H1 (cell line): Measurements from ENCODE around the gene CACNA1F. TPM values are rescaled to one million over a fixed set of nuclear protein-coding genes. Genes with fewer than 3 reads are reported as not detected.

Experiments
- CTCF ChIA-PET: fragments of 300-600 bp; sonication (Branson Sonifier 250); formaldehyde crosslinking; loops from one replicate; lab custom pipeline; 2021; ENCODE audit not compliant: partially characterized antibody; lab: Charles Lee
- POLR2A ChIA-PET: fragments of 300-600 bp; sonication (Branson Sonifier 250); formaldehyde crosslinking; loops from one replicate; lab custom pipeline; 2021; ENCODE audit warnings: inconsistent platforms; ENCODE audit not compliant: partially characterized antibody; lab: Charles Lee
- DNase-seq, 2 experiments: peaks; one replicate each; pipeline versions ENCODE4 v3.0.0 to v3.0.0-alpha.2; 2010 to 2022; ENCODE audit warnings: low spot score in 2 of 2, low read depth in 1 of 2, mixed read lengths in 1 of 2
- FAIRE-seq: peaks from 2 replicates; lab custom pipeline; 2011; peaks lifted over from hg19 to GRCh38; lab: Jason Lieb, UNC
- H2AFZ ChIP-seq: 2 replicates; pipeline ENCODE4 v1.8.1; 2012; ENCODE audit warnings: low read length, inconsistent platforms
- H2AK5ac ChIP-seq: 2 replicates; pipeline ENCODE4 v1.6.1; 2013; ENCODE audit warnings: low read depth, low read length
- H2BK120ac ChIP-seq: replicated peaks from 2 replicates; pipeline ENCODE3; 2013; ENCODE audit warnings: low read depth, low read length, inconsistent platforms
- H2BK12ac ChIP-seq: 2 replicates; pipeline ENCODE4 v1.6.1; 2013; ENCODE audit warnings: low read depth, low read length
- H2BK15ac ChIP-seq: 2 replicates; pipeline ENCODE4 v1.6.1; 2013; ENCODE audit warnings: low read length
- H2BK20ac ChIP-seq: 2 replicates; pipeline ENCODE4 v1.6.1; 2013; ENCODE audit warnings: low read length
- H2BK5ac ChIP-seq: 2 replicates; pipeline ENCODE4 v1.6.1; 2013; ENCODE audit warnings: low read depth, low read length
- H3K14ac ChIP-seq: 2 replicates; pipeline ENCODE4 v1.6.1; 2013; ENCODE audit warnings: inconsistent platforms; ENCODE audit not compliant: insufficient read length
- H3K18ac ChIP-seq: 2 replicates; pipeline ENCODE4 v1.6.1; 2013; ENCODE audit warnings: low read length; ENCODE audit errors: extremely low read depth
- H3K23ac ChIP-seq: 2 replicates; pipeline ENCODE4 v1.6.1; 2013; ENCODE audit warnings: inconsistent platforms; ENCODE audit not compliant: insufficient read length
- H3K23me2 ChIP-seq: 2 replicates; pipeline ENCODE4 v1.6.1; 2013; ENCODE audit warnings: low read depth, low read length
- H3K27ac ChIP-seq: 2 replicates; pipeline ENCODE4 v1.6.1; 2011; ENCODE audit warnings: low read depth, low read length, inconsistent platforms
- H3K27me3 ChIP-seq, 4 experiments: replicated peaks in 1 of 4; 1 replicate in 1 of 4; 2 replicates in 3 of 4; pipeline versions ENCODE4 v1.6.1 to v1.8.1; 2011 to 2013; ENCODE audit warnings: low read length in 3 of 4, mild to moderate bottlenecking in 3 of 4, inconsistent platforms in 2 of 4, mixed read lengths in 2 of 4, moderate library complexity in 1 of 4; ENCODE audit not compliant: control insufficient read depth in 3 of 4, insufficient read depth in 3 of 4; ENCODE audit errors: extremely low read depth in 1 of 4
- H3K36me3 ChIP-seq, 4 experiments: 2 replicates each; pipeline versions ENCODE4 v1.6.1 to v1.8.1; 2011 to 2013; ENCODE audit warnings: mild to moderate bottlenecking in 4 of 4, low read length in 3 of 4, moderate library complexity in 2 of 4, control low read depth in 1 of 4, inconsistent platforms in 1 of 4; ENCODE audit not compliant: insufficient read depth in 4 of 4, control insufficient read depth in 2 of 4
- H3K4ac ChIP-seq: replicated peaks from 2 replicates; pipeline ENCODE3; 2013; ENCODE audit warnings: low read length, low read depth, mixed read lengths, inconsistent platforms; ENCODE audit not compliant: insufficient read length
- H3K4me1 ChIP-seq, 4 experiments: replicated peaks in 1 of 4; 1 replicate in 1 of 4; 2 replicates in 3 of 4; pipeline versions ENCODE4 v1.6.1 to v1.8.1; 2011 to 2013; ENCODE audit warnings: low read length in 3 of 4, inconsistent platforms in 2 of 4, mixed read lengths in 1 of 4; ENCODE audit not compliant: insufficient read depth in 4 of 4, control insufficient read depth in 3 of 4
- H3K4me2 ChIP-seq, 2 experiments: 2 replicates each; pipeline versions ENCODE4 v1.6.1 to v1.8.1; 2011 to 2013; ENCODE audit warnings: low read depth in 2 of 2, low read length in 2 of 2, control low read depth in 1 of 2, inconsistent platforms in 1 of 2, mild to moderate bottlenecking in 1 of 2; ENCODE audit not compliant: insufficient read depth in 1 of 2
- H3K4me3 ChIP-seq, 4 experiments: fragments of 200-600, 300-600 bp in 1 of 4; sonication (generic), shearing (Covaris generic), sonication (Bioruptor Twin) in 1 of 4; 2 replicates each; pipeline versions ENCODE4 v1.5.1 to v1.8.1; 2011 to 2016; ENCODE audit warnings: low read length in 4 of 4, low read depth in 3 of 4, control low read depth in 2 of 4, inconsistent platforms in 2 of 4, mild to moderate bottlenecking in 2 of 4, mixed read lengths in 1 of 4, moderate library complexity in 1 of 4; ENCODE audit not compliant: insufficient read depth in 2 of 4; ENCODE audit errors: extremely low read depth in 1 of 4
- H3K56ac ChIP-seq: replicated peaks from 2 replicates; pipeline ENCODE3; 2013; ENCODE audit warnings: low read depth, mild to moderate bottlenecking, mixed read lengths, low read length, inconsistent platforms; ENCODE audit not compliant: insufficient read length
- H3K79me1 ChIP-seq: 2 replicates; pipeline ENCODE4 v1.6.1; 2013; ENCODE audit warnings: low read depth, low read length, control low read depth
- H3K79me2 ChIP-seq, 2 experiments: 2 replicates each; pipeline versions ENCODE4 v1.6.1 to v1.8.1; 2012 to 2013; ENCODE audit warnings: low read length in 2 of 2, mild to moderate bottlenecking in 2 of 2, inconsistent platforms in 1 of 2; ENCODE audit not compliant: insufficient read depth in 2 of 2, control insufficient read depth in 1 of 2
- H3K9ac ChIP-seq, 4 experiments: replicated peaks in 1 of 4; 1 replicate in 1 of 4; 2 replicates in 3 of 4; pipeline versions ENCODE4 v1.6.1 to v1.8.1; 2011 to 2013; ENCODE audit warnings: low read depth in 3 of 4, low read length in 3 of 4, control low read depth in 2 of 4, mild to moderate bottlenecking in 2 of 4, moderate library complexity in 2 of 4, inconsistent platforms in 1 of 4; ENCODE audit errors: extremely low read depth in 1 of 4
- H3K9me3 ChIP-seq, 2 experiments: 2 replicates each; pipeline versions ENCODE4 v1.6.1 to v1.8.1; 2012 to 2013; ENCODE audit warnings: mild to moderate bottlenecking in 2 of 2, moderate library complexity in 2 of 2, control low read depth in 1 of 2, inconsistent platforms in 1 of 2, low read depth in 1 of 2, low read length in 1 of 2, mixed read lengths in 1 of 2; ENCODE audit not compliant: insufficient read depth in 2 of 2
- H4K20me1 ChIP-seq, 2 experiments: replicated peaks in 1 of 2; 2 replicates each; pipeline versions ENCODE3 to v1.8.1; 2011 to 2013; ENCODE audit warnings: inconsistent platforms in 2 of 2, low read length in 2 of 2, mild to moderate bottlenecking in 1 of 2; ENCODE audit not compliant: insufficient read depth in 2 of 2, control insufficient read depth in 1 of 2
- H4K5ac ChIP-seq: 2 replicates; pipeline ENCODE4 v1.6.1; 2013; ENCODE audit warnings: low read length, low read depth, mixed read lengths, inconsistent platforms; ENCODE audit not compliant: insufficient read length
- H4K8ac ChIP-seq: 2 replicates; pipeline ENCODE4 v1.8.0; 2013; ENCODE audit warnings: mild to moderate bottlenecking, moderate library complexity, low read length, inconsistent platforms; ENCODE audit not compliant: insufficient read depth; ENCODE audit errors: extremely low read depth
- H4K91ac ChIP-seq: replicated peaks from 2 replicates; pipeline ENCODE3; 2013; ENCODE audit warnings: low read length, mixed read lengths, inconsistent platforms; ENCODE audit not compliant: insufficient read length
- CREB1 ChIP-seq: IDR thresholded peaks from 2 replicates; pipeline ENCODE4 v1.6.1; 2012; ENCODE audit warnings: inconsistent platforms
- CTCF ChIP-seq, 3 experiments: IDR thresholded peaks; 1 replicate in 2 of 3; 2 replicates in 1 of 3; pipeline versions ENCODE4 v1.5.1 to v1.6.1; 2011; ENCODE audit warnings: low read length in 3 of 3, mild to moderate bottlenecking in 3 of 3, inconsistent platforms in 2 of 3, low read depth in 1 of 3, moderate library complexity in 1 of 3; ENCODE audit not compliant: insufficient read depth in 1 of 3; ENCODE audit errors: control extremely low read depth in 1 of 3
- KDM4A ChIP-seq: IDR thresholded peaks from one replicate; pipeline ENCODE4 v1.7.1; 2012; ENCODE audit warnings: low read depth, mild to moderate bottlenecking, moderate library complexity, low read length, inconsistent platforms; ENCODE audit not compliant: severe bottlenecking
- MAFK ChIP-seq: IDR thresholded peaks from 2 replicates; pipeline ENCODE4 v1.6.1; 2012; ENCODE audit warnings: low read depth, mild to moderate bottlenecking, improper control_type of control experiment, low read length
- POLR2A ChIP-seq, 2 experiments: IDR thresholded peaks; 1 replicate in 1 of 2; 2 replicates in 1 of 2; pipeline ENCODE4 v1.6.1; 2011; ENCODE audit warnings: low read depth in 2 of 2, low read length in 2 of 2, mild to moderate bottlenecking in 2 of 2; ENCODE audit errors: control extremely low read depth in 1 of 2
- POLR2AphosphoS5 ChIP-seq: IDR thresholded peaks from 2 replicates; pipeline ENCODE4 v1.6.1; 2011; ENCODE audit warnings: low read depth, low read length
- RAD21 ChIP-seq, 2 experiments: IDR thresholded peaks in 1 of 2; conservative IDR thresholded peaks in 1 of 2; 2 replicates each; pipeline ENCODE4 v1.6.1; 2011; ENCODE audit warnings: low read depth in 2 of 2, low read length in 2 of 2, improper control_type of control experiment in 1 of 2, inconsistent platforms in 1 of 2, mild to moderate bottlenecking in 1 of 2, moderate library complexity in 1 of 2
- TCF12 ChIP-seq: IDR thresholded peaks from 2 replicates; pipeline ENCODE4 v1.6.1; 2011; ENCODE audit warnings: low read depth, mild to moderate bottlenecking, low read length
- WGBS, 2 experiments: shearing (Covaris generic) in 1 of 2; methylation state at CpG; one replicate each; pipeline versions ENCODE4 v1.1.6 to v1.1.7; 2013 to 2015; ENCODE audit warnings: low lambda C conversion rate in 2 of 2, mixed read lengths in 2 of 2, inconsistent platforms in 1 of 2, low coverage in 1 of 2, missing lambda C conversion rate in 1 of 2; ENCODE audit not compliant: insufficient replicate concordance in 2 of 2, insufficient coverage in 1 of 2, insufficient read length in 1 of 2; ENCODE audit errors: extremely low coverage in 1 of 2, missing lambda C conversion rate in 1 of 2; 5-methylcytosine and 5-hydroxymethylcytosine counted together
- polyA plus RNA-seq, 7 experiments: library from polyadenylated mRNA; depleted of rRNA in 3 of 7; stranded (reverse) in 5 of 7; unstranded in 2 of 7; fragments of >200 nt in 5 of 7; fragments of 200-250 nt in 2 of 7; gene quantifications; 1 replicate in 5 of 7; 2 replicates in 1 of 7; 4 replicates in 1 of 7; pipeline versions ENCODE4 v1.2.1 to v1.2.3, GENCODE V29; 2011 to 2013; ENCODE audit warnings: missing spikeins in 2 of 7, mixed read lengths in 2 of 7
- total RNA-seq: library from RNA; stranded (reverse); fragmentation: NEBNext Ultra II Directional; extraction: Animal tissue kit (Norgen Biotek cat#: 25700); gene quantifications from 2 replicates; pipeline ENCODE4 v1.2.1, GENCODE V29; 2021

The CACNA1F gene
- total and polyA plus RNA-seq, 2 of the 8 experiments (the other 6 are each of a cell fraction or from before 2014, with no cell fraction given) = 0.59 to 0.84 TPM

- Histone ChIP-seq H3K9ac (peak overlapping the region in 3 of 4 experiments; percentile 21 to 56 (median 55); a peak in 5 of 7 replicates), H3K27me3 (peaks cover 1 to 6% (median 3%) of the 10 kb centered on the region in 4 experiments; a peak in 4 of 7 replicates), H2BK20ac (no peak overlapping the region), H3K9me3 (no peaks in the 10 kb centered on the region), H3K23me2 (peaks cover 2% of the 10 kb centered on the region; the same call in 1 of the 2 replicates), H3K4me1 (peaks cover 0 to 4% (median under 1%) of the 10 kb centered on the region in 4 experiments; a peak in 3 of 7 replicates), H3K36me3 (no peaks in the 10 kb centered on the region), H3K18ac (no peak overlapping the region), H3K4me3 (peak overlapping the region; percentile 45 to 77 (median 48)), H3K79me2 (no peaks in the 10 kb centered on the region), H3K14ac (no peak overlapping the region), H3K4ac (no peak overlapping the region), H3K4me2 (peak overlapping the region; percentile 74 to 87), H2AFZ (no peak overlapping the region), H3K23ac (no peak overlapping the region), H2BK5ac (no peak overlapping the region; the same call in 1 of the 2 replicates), H2BK12ac (no peak overlapping the region), H2AK5ac (no peak overlapping the region), H3K56ac (peak overlapping the region; percentile 52), H4K5ac (peak overlapping the region; percentile 60), H4K91ac (no peak overlapping the region), H3K79me1 (no peaks in the 10 kb centered on the region), H2BK15ac (no peak overlapping the region), H2BK120ac (no peak overlapping the region), H4K8ac (no peak overlapping the region), H3K27ac (peak overlapping the region; percentile 85; the same call in 1 of the 2 replicates), H4K20me1 (no peaks in the 10 kb centered on the region)
- peak; percentile 88 for FAIRE-seq
- POLR2A ChIA-PET = interaction anchor here (0.6 to 2.0 kb wide), 2 partner anchors 12 to 16 kb away, joined by 3 to 5 read pairs; no protein-coding TSS in a partner anchor
- CTCF ChIA-PET = interaction anchor here (0.6 to 3.6 kb wide), 8 partner anchors 12 to 541 kb away, joined by 3 to 22 read pairs (median 3); no protein-coding TSS in a partner anchor
- 0% methylated on average over 5 of the region's 65 CpGs; no CpG with 5 or more reads in 1 of the 2 experiments for WGBS, 2 experiments
- peak in 1 of 2 experiments; percentile 78 for DNase-seq
- peak; percentile 34; the same call in 1 of the 2 replicates for TF ChIP-seq POLR2AphosphoS5
- TF ChIP-seq KDM4A = peak; percentile 45
- TF ChIP-seq CREB1 = no peak
- peak in 1 of 2 experiments; percentile 35; a peak in 1 of 4 replicates for TF ChIP-seq RAD21 (IDR thresholded peaks at IDR 0.05 in 1 of 2, conservative IDR thresholded peaks at IDR 0.05 in 1 of 2; ENCODE audit: low read depth in 2 of 2, low read length in 2 of 2)
- peak in 2 of 3 experiments; percentile 64 to 65; a peak in 3 of 4 replicates for TF ChIP-seq CTCF (IDR thresholded peaks at IDR 0.05; ENCODE audit: control extremely low read depth in 1 of 3, insufficient read depth in 1 of 3, low read depth in 1 of 3, low read length in 3 of 3)
- no peak for TF ChIP-seq MAFK
- no peak for TF ChIP-seq TCF12
- TF ChIP-seq POLR2A (IDR thresholded peaks at IDR 0.05; ENCODE audit: control extremely low read depth in 1 of 2, low read depth in 2 of 2, low read length in 2 of 2) = peak in 1 of 2 experiments; percentile 46; a peak in 1 of 3 replicates
Observed at GRCh38 chrX:49155900-49156837, 77.0 kb downstream of the CACNA1F start.
